Measurements from ENCODE around the gene CYFIP2. TPM values are rescaled to one million over a fixed set of nuclear protein-coding genes. Genes with fewer than 3 reads are reported as not detected.

Gene CYFIP2
- total RNA-seq, 2 donors from 2014 or later, result 282 to 424 TPM

GRCh38 chr5:157303667-157304327 is 37.9 kb downstream of the CYFIP2 start:
- H3K4me3 Mint-ChIP-seq, result no peak overlapping the region
- no peaks in the 10 kb centered on the region for H3K27me3 Mint-ChIP-seq
- H3K4me1 Mint-ChIP-seq (ENCODE audit: low read depth in 2 of 2), result peaks cover 42 to 48% of the 10 kb centered on the region in 2 donors

GRCh38 chr5:157306081-157306480 is 40.2 kb downstream of the CYFIP2 start:
- Mint-ChIP-seq H3K9me3 (no peaks in the 10 kb centered on the region), H3K27me3 (no peaks in the 10 kb centered on the region), H3K4me3 (peak overlapping the region; percentile 3)

More at GRCh38 chr5:157303667-157304327, 37.9 kb downstream of the CYFIP2 start:
- H3K9me3 Mint-ChIP-seq, result no peaks in the 10 kb centered on the region
- H3K36me3 Mint-ChIP-seq, result peaks cover 23% of the 10 kb centered on the region
- ATAC-seq (peak; percentile 5 to 48), DNase-seq (ENCODE audit: low spot score) (no peak)
- H3K27ac Mint-ChIP-seq, result peak overlapping the region; percentile 74 to 93

GRCh38 chr5:157306692-157307471 is 41.0 kb downstream of the CYFIP2 start:
- DNase-seq (ENCODE audit: low spot score), result no peak
- H3K27me3 Mint-ChIP-seq, result no peaks in the 10 kb centered on the region
- peak; percentile 54 to 78 for ATAC-seq
- H3K36me3 Mint-ChIP-seq, result peaks cover 15% of the 10 kb centered on the region
- H3K27ac Mint-ChIP-seq, result peak overlapping the region; percentile 80 to 93
- H3K4me3 Mint-ChIP-seq, result peak overlapping the region; percentile 56
- H3K9me3 Mint-ChIP-seq, result no peaks in the 10 kb centered on the region
- peaks cover 46 to 53% of the 10 kb centered on the region in 2 donors for H3K4me1 Mint-ChIP-seq (ENCODE audit: low read depth in 2 of 2)

More at GRCh38 chr5:157306081-157306480, 40.2 kb downstream of the CYFIP2 start:
- ATAC-seq (no peak), DNase-seq (ENCODE audit: low spot score) (no peak)
- peak overlapping the region; percentile 80 to 93 for H3K27ac Mint-ChIP-seq
- H3K36me3 Mint-ChIP-seq, result peaks cover 15% of the 10 kb centered on the region
- peaks cover 46 to 54% of the 10 kb centered on the region in 2 donors for H3K4me1 Mint-ChIP-seq (ENCODE audit: low read depth in 2 of 2)

- ATAC-seq, result no peak
- no peak for DNase-seq (ENCODE audit: low spot score)
- peaks cover 15% of the 10 kb centered on the region for H3K36me3 Mint-ChIP-seq
- H3K27me3 Mint-ChIP-seq, result no peaks in the 10 kb centered on the region
- H3K9me3 Mint-ChIP-seq, result no peaks in the 10 kb centered on the region
- peaks cover 36 to 42% of the 10 kb centered on the region in 2 donors for H3K4me1 Mint-ChIP-seq (ENCODE audit: low read depth in 2 of 2)
- no peak overlapping the region for H3K4me3 Mint-ChIP-seq
- peak overlapping the region; percentile 80 to 93 for H3K27ac Mint-ChIP-seq
Measured at GRCh38 chr5:157308836-157309465, 43.0 kb downstream of the CYFIP2 start.

GRCh38 chr5:157309796-157310195 is 43.9 kb downstream of the CYFIP2 start:
- DNase-seq (ENCODE audit: low spot score) (no peak), ATAC-seq (no peak)
- Mint-ChIP-seq H3K9me3 (no peaks in the 10 kb centered on the region), H3K27me3 (no peaks in the 10 kb centered on the region), H3K4me1 (ENCODE audit: low read depth in 2 of 2) (peaks cover 34 to 40% of the 10 kb centered on the region in 2 donors), H3K27ac (peak overlapping the region in 1 of 2 donors; percentile 83), H3K36me3 (peaks cover 21% of the 10 kb centered on the region), H3K4me3 (no peak overlapping the region)

GRCh38 chr5:157311595-157311994 is 45.7 kb downstream of the CYFIP2 start:
- peaks cover 16 to 25% of the 10 kb centered on the region in 2 donors for H3K4me1 Mint-ChIP-seq (ENCODE audit: low read depth in 2 of 2)
- no peaks in the 10 kb centered on the region for H3K9me3 Mint-ChIP-seq
- peak overlapping the region; percentile 43 to 83 for H3K27ac Mint-ChIP-seq
- DNase-seq (ENCODE audit: low spot score) (no peak), ATAC-seq (no peak)
- H3K27me3 Mint-ChIP-seq, result no peaks in the 10 kb centered on the region
- peaks cover 20% of the 10 kb centered on the region for H3K36me3 Mint-ChIP-seq
- no peak overlapping the region for H3K4me3 Mint-ChIP-seq

GRCh38 chr5:157312492-157312891 is 46.6 kb downstream of the CYFIP2 start:
- DNase-seq (ENCODE audit: low spot score), result peak; percentile 76

GRCh38 chr5:157322581-157322980 is 56.7 kb downstream of the CYFIP2 start:
- H3K27me3 Mint-ChIP-seq, result no peaks in the 10 kb centered on the region
- H3K4me3 Mint-ChIP-seq, result no peak overlapping the region
- DNase-seq (ENCODE audit: low spot score), result no peak
- peak overlapping the region; percentile 9 to 33 for H3K27ac Mint-ChIP-seq
- no peak for ATAC-seq
- H3K36me3 Mint-ChIP-seq, result peaks cover 41% of the 10 kb centered on the region
- no peaks in the 10 kb centered on the region for H3K9me3 Mint-ChIP-seq
- peaks cover 6 to 10% of the 10 kb centered on the region in 2 donors for H3K4me1 Mint-ChIP-seq (ENCODE audit: low read depth in 2 of 2)

More at GRCh38 chr5:157312492-157312891, 46.6 kb downstream of the CYFIP2 start:
- H3K27ac Mint-ChIP-seq, result peak overlapping the region; percentile 43 to 83
- peaks cover 9 to 22% of the 10 kb centered on the region in 2 donors for H3K4me1 Mint-ChIP-seq (ENCODE audit: low read depth in 2 of 2)
- H3K4me3 Mint-ChIP-seq, result no peak overlapping the region
- no peaks in the 10 kb centered on the region for H3K27me3 Mint-ChIP-seq
- peak; percentile 89 for ATAC-seq
- H3K9me3 Mint-ChIP-seq, result no peaks in the 10 kb centered on the region
- H3K36me3 Mint-ChIP-seq, result peaks cover 22% of the 10 kb centered on the region

GRCh38 chr5:157323107-157323706 is 57.3 kb downstream of the CYFIP2 start:
- Mint-ChIP-seq H3K4me1 (ENCODE audit: low read depth in 2 of 2) (peaks cover 9 to 12% of the 10 kb centered on the region in 2 donors), H3K9me3 (no peaks in the 10 kb centered on the region), H3K4me3 (no peak overlapping the region), H3K27ac (peak overlapping the region; percentile 9 to 33), H3K36me3 (peaks cover 35% of the 10 kb centered on the region), H3K27me3 (no peaks in the 10 kb centered on the region)
- DNase-seq (ENCODE audit: low spot score), result no peak
- no peak for ATAC-seq

GRCh38 chr5:157324237-157324636 is 58.3 kb downstream of the CYFIP2 start:
- H3K36me3 Mint-ChIP-seq, result peaks cover 35% of the 10 kb centered on the region
- H3K9me3 Mint-ChIP-seq, result no peaks in the 10 kb centered on the region
- DNase-seq (ENCODE audit: low spot score) (no peak), ATAC-seq (no peak)
- H3K4me3 Mint-ChIP-seq, result no peak overlapping the region
- peaks cover 16 to 17% of the 10 kb centered on the region in 2 donors for H3K4me1 Mint-ChIP-seq (ENCODE audit: low read depth in 2 of 2)
- H3K27ac Mint-ChIP-seq, result peak overlapping the region; percentile 22 to 42
- H3K27me3 Mint-ChIP-seq, result no peaks in the 10 kb centered on the region

- no peaks in the 10 kb centered on the region for H3K9me3 Mint-ChIP-seq
- H3K27me3 Mint-ChIP-seq, result no peaks in the 10 kb centered on the region
- ATAC-seq (no peak), DNase-seq (ENCODE audit: low spot score) (no peak)
- peaks cover 17 to 25% of the 10 kb centered on the region in 2 donors for H3K4me1 Mint-ChIP-seq (ENCODE audit: low read depth in 2 of 2)
- no peak overlapping the region for H3K4me3 Mint-ChIP-seq
- peak overlapping the region; percentile 14 to 39 for H3K27ac Mint-ChIP-seq
- H3K36me3 Mint-ChIP-seq, result peaks cover 41% of the 10 kb centered on the region
Measured at GRCh38 chr5:157326440-157327005, 60.6 kb downstream of the CYFIP2 start.

- Mint-ChIP-seq H3K27me3 (no peaks in the 10 kb centered on the region), H3K4me1 (ENCODE audit: low read depth in 2 of 2) (peaks cover 16 to 17% of the 10 kb centered on the region in 2 donors), H3K4me3 (no peak overlapping the region), H3K9me3 (no peaks in the 10 kb centered on the region), H3K27ac (peak overlapping the region; percentile 39 to 74), H3K36me3 (peaks cover 40% of the 10 kb centered on the region)
- ATAC-seq (no peak), DNase-seq (ENCODE audit: low spot score) (no peak)
Measured at GRCh38 chr5:157327771-157328170, 61.8 kb downstream of the CYFIP2 start.

- Mint-ChIP-seq H3K9me3 (no peaks in the 10 kb centered on the region), H3K27ac (peak overlapping the region; percentile 39 to 74), H3K27me3 (no peaks in the 10 kb centered on the region), H3K4me1 (ENCODE audit: low read depth in 2 of 2) (peaks cover 17% of the 10 kb centered on the region in 2 donors), H3K4me3 (peak overlapping the region; percentile 24), H3K36me3 (peaks cover 44% of the 10 kb centered on the region)
- peak; percentile 93 to 97 for ATAC-seq
- peak; percentile 80 for DNase-seq (ENCODE audit: low spot score)
Measured at GRCh38 chr5:157328277-157328912, 62.5 kb downstream of the CYFIP2 start.

Measured in natural killer cell treated with Interleukin-12 subunit alpha and Interleukin-12 subunit beta and Interleukin-15 and Interleukin-18, amount 100 ng/mL, for 72 hours (primary cell).